Thymus (tissue), 11 donors: Measurements from ENCODE around the gene OCA2. TPM values are rescaled to one million over a fixed set of nuclear protein-coding genes. Genes with fewer than 3 reads are reported as not detected.
"Not testable (repeated sequence)": the region's sequence is repeated elsewhere in the genome, so short reads cannot be mapped to it uniquely, and the experiment has no call there.

Experiments
- DNase-seq, 9 donors: peaks; one replicate each; pipeline ENCODE4 v3.0.0-alpha.2; 2013; ENCODE audit warnings: low spot score in 9 of 9, low read depth in 6 of 9, missing footprints in 1 of 9
- H3K27ac ChIP-seq, 2 donors: one replicate each; pipeline ENCODE4 v1.5.1; 2013; ENCODE audit warnings: control low read depth in 1 of 2, low read depth in 1 of 2, low read length in 1 of 2, mild to moderate bottlenecking in 1 of 2, moderate library complexity in 1 of 2
- H3K27me3 ChIP-seq, 2 donors: one replicate each; pipeline ENCODE4 v1.5.1; 2013; ENCODE audit warnings: low read length in 1 of 2; ENCODE audit not compliant: control insufficient read depth in 2 of 2, insufficient read depth in 1 of 2
- H3K36me3 ChIP-seq, 2 donors: one replicate each; pipeline ENCODE4 v1.5.1; 2013; ENCODE audit warnings: low read length in 1 of 2, mild to moderate bottlenecking in 1 of 2, moderate library complexity in 1 of 2; ENCODE audit not compliant: control insufficient read depth in 2 of 2, insufficient read depth in 2 of 2
- H3K4me1 ChIP-seq, 2 donors: one replicate each; pipeline ENCODE4 v1.5.1; 2013; ENCODE audit warnings: low read length in 2 of 2; ENCODE audit not compliant: control insufficient read depth in 2 of 2, insufficient read depth in 2 of 2
- H3K4me3 ChIP-seq, 2 donors: one replicate each; pipeline ENCODE4 v1.5.1; 2013; ENCODE audit warnings: low read length in 2 of 2, control low read depth in 1 of 2, mild to moderate bottlenecking in 1 of 2
- H3K9me3 ChIP-seq, 2 donors: one replicate each; pipeline ENCODE4 v1.5.1; 2013; ENCODE audit warnings: low read length in 1 of 2, mild to moderate bottlenecking in 1 of 2; ENCODE audit not compliant: control insufficient read depth in 2 of 2, insufficient read depth in 1 of 2
- WGBS: extraction: QIAGEN DNeasy Blood & Tissue Kit; methylation state at CpG from one replicate; pipeline ENCODE4 v1.1.7; 2013; 5-methylcytosine and 5-hydroxymethylcytosine counted together
- polyA plus RNA-seq: library from polyadenylated mRNA; stranded (reverse); fragments of 200-250 nt; gene quantifications from one replicate; pipeline ENCODE4 v1.2.3, GENCODE V29; 2013
- total RNA-seq: library from RNA; stranded (reverse); fragments of 120-200 nt; gene quantifications from one replicate; pipeline ENCODE4 v1.2.4, GENCODE V29; 2013
- donor health status: healthy.

OCA2 gene
- total and polyA plus RNA-seq, 2 donors, result 0.99 to 1.2 TPM

GRCh38 chr15:27741226-27741860, 357.8 kb downstream of the OCA2 start:
- Histone ChIP-seq H3K27me3 (no peaks in the 10 kb centered on the region), H3K9me3 (no peaks in the 10 kb centered on the region), H3K4me1 (no peaks in the 10 kb centered on the region), H3K4me3 (no peak overlapping the region), H3K27ac (no peak overlapping the region), H3K36me3 (no peaks in the 10 kb centered on the region)
- 88% methylated on average over 8 of the region's 8 CpGs for WGBS
- no peak for DNase-seq

- H3K9me3 ChIP-seq, result peaks cover 1 to 3% of the 10 kb centered on the region in 2 donors
- no peak overlapping the region for H3K4me3 ChIP-seq
- H3K27ac ChIP-seq, result no peak overlapping the region
- no peaks in the 10 kb centered on the region for H3K36me3 ChIP-seq
- H3K4me1 ChIP-seq, result no peaks in the 10 kb centered on the region
- no peaks in the 10 kb centered on the region for H3K27me3 ChIP-seq
- DNase-seq, result no peak
- 81% methylated on average over 3 of the region's 3 CpGs for WGBS
These were observed 364.2 kb downstream of the OCA2 start for GRCh38 chr15:27734785-27735495.

- WGBS, result 91% methylated on average over 1 of the region's 1 CpG
These were observed 367.3 kb downstream of the OCA2 start for GRCh38 chr15:27731776-27732175.

GRCh38 chr15:27730868-27731267, 368.2 kb downstream of the OCA2 start:
- DNase-seq, result no peak

More at GRCh38 chr15:27731776-27732175, 367.3 kb downstream of the OCA2 start:
- DNase-seq, result no peak
- H3K36me3 ChIP-seq, result no peaks in the 10 kb centered on the region
- peaks cover 1 to 3% of the 10 kb centered on the region in 2 donors for H3K9me3 ChIP-seq
- H3K27ac ChIP-seq, result no peak overlapping the region
- no peaks in the 10 kb centered on the region for H3K4me1 ChIP-seq
- no peak overlapping the region for H3K4me3 ChIP-seq
- H3K27me3 ChIP-seq, result no peaks in the 10 kb centered on the region

GRCh38 chr15:27725731-27726130, 373.4 kb downstream of the OCA2 start:
- WGBS, result 98% methylated on average over 3 of the region's 3 CpGs
- Histone ChIP-seq H3K4me3 (no peak overlapping the region), H3K4me1 (no peaks in the 10 kb centered on the region), H3K9me3 (no peaks in the 10 kb centered on the region), H3K27ac (no peak overlapping the region), H3K27me3 (no peaks in the 10 kb centered on the region), H3K36me3 (no peaks in the 10 kb centered on the region)
- no peak for DNase-seq

More at GRCh38 chr15:27730868-27731267, 368.2 kb downstream of the OCA2 start:
- H3K36me3 ChIP-seq, result no peaks in the 10 kb centered on the region
- no peaks in the 10 kb centered on the region for H3K4me1 ChIP-seq
- H3K27ac ChIP-seq, result no peak overlapping the region
- H3K4me3 ChIP-seq, result no peak overlapping the region
- H3K27me3 ChIP-seq, result no peaks in the 10 kb centered on the region
- H3K9me3 ChIP-seq, result peaks cover 1 to 3% of the 10 kb centered on the region in 2 donors

GRCh38 chr15:27723821-27724220, 375.3 kb downstream of the OCA2 start:
- H3K4me1 ChIP-seq, result no peaks in the 10 kb centered on the region
- H3K36me3 ChIP-seq, result no peaks in the 10 kb centered on the region
- no peaks in the 10 kb centered on the region for H3K9me3 ChIP-seq
- no peak overlapping the region for H3K4me3 ChIP-seq
- no peaks in the 10 kb centered on the region for H3K27me3 ChIP-seq
- no peak for DNase-seq
- H3K27ac ChIP-seq, result no peak overlapping the region
- WGBS, result 72% methylated on average over 5 of the region's 5 CpGs

- H3K27ac ChIP-seq, result no peak overlapping the region
- 91% methylated on average over 9 of the region's 9 CpGs for WGBS
- peaks cover 0 to 1% of the 10 kb centered on the region in 2 donors for H3K9me3 ChIP-seq
- no peak for DNase-seq
- no peak overlapping the region for H3K4me3 ChIP-seq
- no peaks in the 10 kb centered on the region for H3K36me3 ChIP-seq
- no peaks in the 10 kb centered on the region for H3K27me3 ChIP-seq
- H3K4me1 ChIP-seq, result no peaks in the 10 kb centered on the region
These were observed 377.0 kb downstream of the OCA2 start for GRCh38 chr15:27722102-27722501.

- H3K9me3 ChIP-seq, result peaks cover 1 to 7% of the 10 kb centered on the region in 2 donors
- WGBS, result 83% methylated on average over 11 of the region's 11 CpGs
- H3K36me3 ChIP-seq, result no peaks in the 10 kb centered on the region
- H3K27ac ChIP-seq, result no peak overlapping the region
- no peak overlapping the region for H3K4me3 ChIP-seq
- no peaks in the 10 kb centered on the region for H3K4me1 ChIP-seq
- H3K27me3 ChIP-seq, result no peaks in the 10 kb centered on the region
- no peak for DNase-seq
These were observed 384.4 kb downstream of the OCA2 start for GRCh38 chr15:27714675-27715074.

GRCh38 chr15:27713850-27714249, 385.3 kb downstream of the OCA2 start:
- H3K36me3 ChIP-seq, H3K27me3 ChIP-seq, H3K4me3 ChIP-seq, DNase-seq, H3K4me1 ChIP-seq, H3K9me3 ChIP-seq, H3K27ac ChIP-seq: not testable (repeated sequence)
- WGBS, result 89% methylated on average over 9 of the region's 9 CpGs
